ENCODE data around the gene GPR137C. TPM values are rescaled to one million over a fixed set of nuclear protein-coding genes. Genes with fewer than 3 reads are reported as not detected.
"Not testable (repeated sequence)": the region's sequence is repeated elsewhere in the genome, so short reads cannot be mapped to it uniquely, and the experiment has no call there.

Gene GPR137C
- total RNA-seq, 4 donors from 2014 or later, result 0.22 to 1.2 (median 0.71) TPM

DNA sequence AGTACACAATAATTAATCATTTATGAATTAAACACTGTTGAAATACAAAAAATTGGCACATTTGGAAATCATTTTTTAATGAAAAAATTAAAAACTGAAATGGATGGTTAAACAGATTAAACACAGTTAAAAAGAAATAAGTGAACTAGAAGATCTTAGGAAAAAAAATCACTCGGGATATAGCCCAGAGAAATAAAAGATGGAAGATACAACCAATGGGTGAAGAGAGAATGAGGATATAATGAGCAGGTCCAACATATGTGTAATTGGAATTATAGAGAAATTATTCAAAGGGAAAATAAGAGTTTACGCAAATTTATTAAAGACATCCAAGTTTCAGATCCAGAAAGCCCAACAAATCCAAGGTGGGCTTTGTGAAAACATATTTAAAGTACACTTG lies 6.1 kb downstream of the GPR137C start:
- no peaks in the 10 kb centered on the region for H3K27me3 ChIP-seq
- H3K4me1 ChIP-seq, result peaks cover 0 to 7% (median 6%) of the 10 kb centered on the region in 4 donors
- no peak for TF ChIP-seq POLR2A (IDR thresholded peaks at IDR 0.05)
- no peak for TF ChIP-seq EP300 (IDR thresholded peaks at IDR 0.05)
- TF ChIP-seq, protein P1, sequence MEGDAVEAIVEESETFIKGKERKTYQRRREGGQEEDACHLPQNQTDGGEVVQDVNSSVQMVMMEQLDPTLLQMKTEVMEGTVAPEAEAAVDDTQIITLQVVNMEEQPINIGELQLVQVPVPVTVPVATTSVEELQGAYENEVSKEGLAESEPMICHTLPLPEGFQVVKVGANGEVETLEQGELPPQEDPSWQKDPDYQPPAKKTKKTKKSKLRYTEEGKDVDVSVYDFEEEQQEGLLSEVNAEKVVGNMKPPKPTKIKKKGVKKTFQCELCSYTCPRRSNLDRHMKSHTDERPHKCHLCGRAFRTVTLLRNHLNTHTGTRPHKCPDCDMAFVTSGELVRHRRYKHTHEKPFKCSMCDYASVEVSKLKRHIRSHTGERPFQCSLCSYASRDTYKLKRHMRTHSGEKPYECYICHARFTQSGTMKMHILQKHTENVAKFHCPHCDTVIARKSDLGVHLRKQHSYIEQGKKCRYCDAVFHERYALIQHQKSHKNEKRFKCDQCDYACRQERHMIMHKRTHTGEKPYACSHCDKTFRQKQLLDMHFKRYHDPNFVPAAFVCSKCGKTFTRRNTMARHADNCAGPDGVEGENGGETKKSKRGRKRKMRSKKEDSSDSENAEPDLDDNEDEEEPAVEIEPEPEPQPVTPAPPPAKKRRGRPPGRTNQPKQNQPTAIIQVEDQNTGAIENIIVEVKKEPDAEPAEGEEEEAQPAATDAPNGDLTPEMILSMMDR (IDR thresholded peaks at IDR 0.05), result no peak
- 94 to 98% methylated on average over 2 of the region's 2 CpGs for whole genome bisulfite sequencing, 2 donors
- no peaks in the 10 kb centered on the region for H3K36me3 ChIP-seq
- H3K4me3 ChIP-seq, result no peak overlapping the region
- no peak overlapping the region for H3K27ac ChIP-seq
- DNase-seq (ENCODE audit: low spot score in 2 of 2), result no peak
- H3K9me3 ChIP-seq, result peaks cover 0 to 9% (median 0%) of the 10 kb centered on the region in 4 donors

DNA sequence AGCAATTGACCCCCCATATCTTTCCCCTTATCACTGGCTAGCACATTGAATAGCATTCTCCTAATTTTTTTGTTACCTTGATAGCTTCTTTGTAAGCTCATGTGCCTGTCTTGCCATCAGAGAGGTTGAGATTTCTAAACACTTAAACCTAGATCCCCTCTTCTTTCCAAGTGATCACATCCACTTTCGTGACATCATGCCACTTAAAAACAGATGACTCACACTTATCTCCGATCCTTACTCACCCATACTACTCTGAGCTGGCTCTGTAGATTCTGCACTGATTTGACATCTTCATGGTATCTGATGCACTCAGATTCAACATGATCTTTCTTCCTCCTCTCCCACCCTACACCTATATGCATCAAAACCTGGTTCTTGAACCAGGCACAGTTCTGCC lies 10.5 kb downstream of the GPR137C start:
- no peak overlapping the region for H3K4me3 ChIP-seq
- WGBS, 2 donors, result 85 to 87% methylated on average over 2 of the region's 2 CpGs
- no peak overlapping the region for H3K27ac ChIP-seq
- no peaks in the 10 kb centered on the region for H3K4me1 ChIP-seq
- no peak for DNase-seq (ENCODE audit: low spot score in 2 of 2)
- no peaks in the 10 kb centered on the region for H3K27me3 ChIP-seq
- H3K9me3 ChIP-seq, result peaks cover 0 to 17% (median 0%) of the 10 kb centered on the region in 4 donors
- TF ChIP-seq, protein P1 (IDR thresholded peaks at IDR 0.05), result no peak
- no peak for TF ChIP-seq POLR2A (IDR thresholded peaks at IDR 0.05)
- no peak for TF ChIP-seq EP300 (IDR thresholded peaks at IDR 0.05)
- H3K36me3 ChIP-seq, result no peaks in the 10 kb centered on the region

DNA sequence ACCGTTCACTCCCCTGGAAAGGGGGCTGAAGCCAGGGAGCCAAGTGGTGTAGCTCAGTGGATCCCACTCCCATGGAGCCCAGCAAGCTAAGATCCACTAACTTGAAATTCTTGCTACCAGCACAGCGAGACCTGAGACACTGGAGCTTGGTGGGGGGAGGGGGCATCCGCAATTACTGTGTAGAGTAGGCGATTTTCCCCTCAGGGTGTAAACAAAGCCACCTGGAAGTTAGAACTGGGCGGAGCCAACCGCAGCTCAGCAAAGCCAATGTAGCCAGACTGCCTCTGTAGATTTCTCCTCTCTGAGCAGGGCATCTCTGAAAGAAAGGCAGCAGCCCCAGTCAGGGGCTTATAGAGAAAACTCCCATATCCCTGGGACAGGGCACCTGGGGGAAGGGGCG lies 15.8 kb downstream of the GPR137C start:
- not testable (repeated sequence) for H3K4me3 ChIP-seq; H3K4me1 ChIP-seq; DNase-seq (ENCODE audit: low spot score in 2 of 2); H3K27ac ChIP-seq; H3K27me3 ChIP-seq; H3K36me3 ChIP-seq
- 84 to 98% methylated on average over 5 to 7 of the region's 7 CpGs for WGBS, 2 donors
- peaks cover 0 to 60% (median 7%) of the 10 kb centered on the region in 4 donors for H3K9me3 ChIP-seq

DNA sequence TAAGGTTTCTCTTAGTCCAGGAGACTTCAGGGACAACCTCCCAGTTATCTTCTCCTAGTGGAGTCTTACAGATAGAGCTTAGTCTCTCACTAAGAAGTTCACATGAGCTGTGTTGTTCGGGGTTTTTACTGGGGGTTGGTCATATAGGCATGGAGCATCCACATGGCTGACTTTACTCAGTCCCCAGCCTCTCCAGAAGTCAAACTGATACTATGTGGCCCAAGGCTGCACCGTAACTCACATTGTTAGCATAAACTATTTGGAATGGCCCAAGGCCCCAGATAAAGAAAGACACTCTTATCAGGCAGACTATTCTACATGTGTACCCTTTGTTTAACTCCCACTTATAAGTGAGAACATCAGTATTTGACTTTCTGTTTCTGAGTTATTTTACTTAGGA lies 23.2 kb downstream of the GPR137C start:
- Histone ChIP-seq H3K27me3 (no peaks in the 10 kb centered on the region), H3K9me3 (peaks cover 0 to 41% (median 7%) of the 10 kb centered on the region in 4 donors), H3K36me3 (no peaks in the 10 kb centered on the region), H3K27ac (no peak overlapping the region), H3K4me1 (no peaks in the 10 kb centered on the region), H3K4me3 (no peak overlapping the region)
- no peak for DNase-seq (ENCODE audit: low spot score in 2 of 2)
- WGBS, 2 donors, result 93 to 94% methylated on average over 2 of the region's 2 CpGs
- no peak for TF ChIP-seq EP300 (IDR thresholded peaks at IDR 0.05)
- TF ChIP-seq POLR2A (IDR thresholded peaks at IDR 0.05), result no peak
- TF ChIP-seq, protein P1 (IDR thresholded peaks at IDR 0.05), result no peak

DNA sequence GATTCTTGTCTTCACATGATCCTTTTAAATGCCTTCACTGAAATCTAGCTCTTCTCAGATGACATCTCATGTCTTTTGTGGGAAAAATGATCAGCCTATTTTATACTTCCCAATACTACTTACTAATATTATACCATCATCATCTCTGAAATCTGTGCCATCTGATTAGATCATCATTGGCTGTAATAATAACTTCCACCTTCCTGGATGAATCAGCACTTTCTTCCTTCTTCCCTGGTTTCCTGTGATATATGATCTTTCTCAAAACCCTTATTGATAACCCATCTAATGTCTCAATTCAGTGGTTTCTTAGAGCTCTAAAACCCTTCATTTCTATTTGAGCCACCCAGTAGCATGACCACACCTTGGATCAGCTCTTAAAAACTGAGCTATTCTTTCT lies 30.9 kb downstream of the GPR137C start:
- H3K27ac ChIP-seq, result no peak overlapping the region
- H3K27me3 ChIP-seq, result no peaks in the 10 kb centered on the region
- H3K4me3 ChIP-seq, result no peak overlapping the region
- H3K4me1 ChIP-seq, result no peaks in the 10 kb centered on the region
- H3K9me3 ChIP-seq, result no peaks in the 10 kb centered on the region
- no peak for DNase-seq (ENCODE audit: low spot score in 2 of 2)
- TF ChIP-seq EP300 (IDR thresholded peaks at IDR 0.05), result no peak
- no peak for TF ChIP-seq POLR2A (IDR thresholded peaks at IDR 0.05)
- TF ChIP-seq, protein P1 (IDR thresholded peaks at IDR 0.05), result no peak
- no peaks in the 10 kb centered on the region for H3K36me3 ChIP-seq

DNA sequence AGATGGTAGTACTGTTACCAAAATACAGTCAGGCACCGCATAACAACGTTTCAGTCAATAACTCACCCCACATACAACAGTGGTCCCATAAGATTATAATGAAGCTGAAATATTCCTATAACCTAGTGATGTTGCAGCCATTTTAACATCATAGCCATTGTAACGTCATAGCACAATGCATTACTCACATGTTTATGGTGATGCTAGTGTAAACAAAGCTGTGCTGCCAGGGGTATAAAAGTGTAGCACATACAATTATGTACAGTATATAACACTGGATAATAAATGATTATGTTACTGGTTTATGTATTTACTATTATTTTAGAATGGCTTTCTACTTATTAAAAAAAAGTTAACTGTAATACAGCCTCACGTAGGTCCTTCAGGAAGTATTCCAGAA lies 37.0 kb downstream of the GPR137C start:
- Histone ChIP-seq H3K36me3 (no peaks in the 10 kb centered on the region), H3K4me3 (no peak overlapping the region), H3K4me1 (no peaks in the 10 kb centered on the region), H3K27me3 (no peaks in the 10 kb centered on the region), H3K27ac (no peak overlapping the region), H3K9me3 (peaks cover 0 to 8% (median 0%) of the 10 kb centered on the region in 4 donors)
- 63 to 75% methylated on average over 4 of the region's 4 CpGs for WGBS, 2 donors
- no peak for TF ChIP-seq POLR2A (IDR thresholded peaks at IDR 0.05)
- no peak for TF ChIP-seq EP300 (IDR thresholded peaks at IDR 0.05)
- TF ChIP-seq, protein P1 (IDR thresholded peaks at IDR 0.05), result no peak
- no peak for DNase-seq (ENCODE audit: low spot score in 2 of 2)

All from tibial nerve (tissue), 4 donors.